Suprapubic skin (tissue), 3 donors: ENCODE measurements around the gene MAD1L1.

Experiments used
- CTCF ChIP-seq, 2 donors: fragments of 200-600 bp in 1 of 2; fragments of 450-650 bp in 1 of 2; sonication (generic) in 1 of 2; IDR thresholded peaks; one replicate each; pipeline ENCODE4 v1.5.1; 2016 to 2019; ENCODE audit warnings: antibody characterized with exemption in 2 of 2, mild to moderate bottlenecking in 1 of 2, moderate library complexity in 1 of 2
- EP300 ChIP-seq: sonication (generic); formaldehyde crosslinking; IDR thresholded peaks from one replicate; pipeline ENCODE4 v1.6.1; 2017; ENCODE audit warnings: antibody characterized with exemption
- POLR2A ChIP-seq, 2 donors: fragments of 450-650 bp; IDR thresholded peaks; one replicate each; pipeline ENCODE4 v1.6.1; 2017; ENCODE audit warnings: antibody characterized with exemption in 2 of 2, mild to moderate bottlenecking in 2 of 2, moderate library complexity in 2 of 2

DNA sequence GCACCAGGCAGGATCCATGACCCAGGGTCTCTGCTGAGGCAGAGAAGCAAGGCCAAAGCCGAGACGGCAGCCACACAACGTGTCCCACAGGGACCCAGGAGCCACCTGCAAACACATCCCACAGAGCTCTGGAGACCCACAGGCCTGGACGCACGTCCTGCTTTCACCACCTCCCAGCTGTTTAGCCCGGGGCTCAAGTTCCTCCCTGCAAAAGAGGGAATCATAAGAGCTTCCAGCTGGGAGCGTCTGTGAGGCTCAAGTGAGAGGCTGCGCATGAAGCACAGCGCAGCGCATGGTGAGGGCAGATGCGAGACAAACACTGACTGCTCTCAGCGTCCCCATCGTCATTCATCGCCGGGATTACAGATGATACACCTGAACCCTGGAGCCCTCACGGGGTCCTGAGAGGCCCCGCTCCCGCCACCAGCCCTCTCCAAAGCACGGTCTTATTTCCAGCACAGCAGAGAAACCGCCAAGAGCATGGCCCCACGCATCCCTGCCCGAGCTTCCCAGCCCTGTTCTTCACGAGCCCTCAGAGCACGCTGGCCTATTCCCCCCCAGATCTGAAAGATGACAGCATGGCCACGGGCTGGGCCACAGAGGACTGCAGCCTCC lies 88.7 kb downstream of the MAD1L1 start:
- TF ChIP-seq POLR2A (IDR thresholded peaks at IDR 0.05) (no peak), CTCF (IDR thresholded peaks at IDR 0.05) (no peak), EP300 (no peak)
